Neural cell (in vitro differentiated cells): Measurements from ENCODE around the gene SLC6A2. TPM values are rescaled to one million over a fixed set of nuclear protein-coding genes. Genes with fewer than 3 reads are reported as not detected.

Experiments
- H2AFZ ChIP-seq: fragments of 200-600, 300-800 bp; sonication (generic), shearing (Covaris generic); 2 replicates; pipeline ENCODE4 v1.6.0; 2014; ENCODE audit warnings: low read depth, mild to moderate bottlenecking, antibody characterized with exemption, low read length, moderate library complexity
- H3F3A ChIP-seq: fragments of 200-600 bp; shearing (Covaris generic); 2 replicates; pipeline ENCODE4 v1.6.1; 2016; ENCODE audit warnings: mild to moderate bottlenecking, moderate library complexity, mixed read lengths, antibody characterized with exemption, low read length; ENCODE audit not compliant: insufficient read depth, poor library complexity, severe bottlenecking
- H3K27ac ChIP-seq: fragments of 200-600, 300-800 bp; sonication (generic), shearing (Covaris generic); 2 replicates; pipeline ENCODE4 v1.5.1; 2014; ENCODE audit warnings: mild to moderate bottlenecking, low read length, moderate library complexity
- H3K27me3 ChIP-seq: fragments of 300-800, 200-600 bp; sonication (generic), shearing (Covaris generic); 2 replicates; pipeline ENCODE4 v1.6.0; 2014; ENCODE audit warnings: mild to moderate bottlenecking, low read depth, low read length, moderate library complexity; ENCODE audit not compliant: insufficient read depth
- H3K36me3 ChIP-seq: fragments of 300-800, 200-600 bp; sonication (generic), shearing (Covaris generic); 2 replicates; pipeline ENCODE4 v1.5.1; 2014; ENCODE audit warnings: mild to moderate bottlenecking, antibody characterized with exemption, low read length, moderate library complexity; ENCODE audit not compliant: insufficient read depth
- H3K4me2 ChIP-seq: fragments of 300-800, 200-600 bp; sonication (generic), shearing (Covaris generic); 2 replicates; pipeline ENCODE4 v1.6.0; 2014; ENCODE audit warnings: mild to moderate bottlenecking, low read length
- H3K4me3 ChIP-seq: fragments of 300-800, 200-600 bp; sonication (generic), shearing (Covaris generic); 2 replicates; pipeline ENCODE4 v1.5.1; 2014; ENCODE audit warnings: mild to moderate bottlenecking, low read length, moderate library complexity
- H3K79me2 ChIP-seq: fragments of 200-600 bp; shearing (Covaris generic); replicated peaks from 2 replicates; pipeline ENCODE4 v1.6.0; 2014; ENCODE audit warnings: mild to moderate bottlenecking, low read length, moderate library complexity; ENCODE audit not compliant: insufficient read depth
- H3K9ac ChIP-seq: fragments of 300-800, 200-600 bp; sonication (generic), shearing (Covaris generic); 2 replicates; pipeline ENCODE4 v1.6.1; 2016; ENCODE audit warnings: mild to moderate bottlenecking, low read length, mixed read lengths
- H3K9me2 ChIP-seq: fragments of 200-600 bp; shearing (Covaris generic); 2 replicates; pipeline ENCODE4 v1.6.1; 2016; ENCODE audit warnings: mild to moderate bottlenecking, low read length, mixed read lengths; ENCODE audit not compliant: insufficient read depth
- H3K9me3 ChIP-seq: fragments of 200-600, 300-800 bp; sonication (generic), shearing (Covaris generic); 2 replicates; pipeline ENCODE4 v1.6.1; 2016; ENCODE audit warnings: mild to moderate bottlenecking, mixed run types, low read length, moderate library complexity, mixed read lengths
- H4K20me1 ChIP-seq: fragments of 200-600 bp; shearing (Covaris generic); 2 replicates; pipeline ENCODE4 v1.6.1; 2016; ENCODE audit warnings: mild to moderate bottlenecking, mixed run types; ENCODE audit not compliant: insufficient read depth
- CTCF ChIP-seq: fragments of 450-650 bp; IDR thresholded peaks from 2 replicates; pipeline ENCODE4 v1.5.1; 2014; ENCODE audit warnings: antibody characterized with exemption, mild to moderate bottlenecking, moderate library complexity; ENCODE audit not compliant: poor library complexity, severe bottlenecking
- EP300 ChIP-seq: fragments of 450-650 bp; conservative IDR thresholded peaks from 2 replicates; pipeline ENCODE4 v1.6.1; 2014; ENCODE audit warnings: antibody characterized with exemption, mild to moderate bottlenecking, moderate library complexity; ENCODE audit not compliant: poor library complexity, severe bottlenecking
- EZH2 ChIP-seq: fragments of 200-600, 300-800 bp; shearing (Covaris generic), sonication (generic); IDR thresholded peaks from 2 replicates; pipeline ENCODE4 v1.6.1; 2014; ENCODE audit warnings: antibody characterized with exemption, low read length, borderline replicate concordance, mild to moderate bottlenecking; ENCODE audit not compliant: insufficient read depth, poor library complexity, severe bottlenecking
- MXI1 ChIP-seq: fragments of 450-650 bp; conservative IDR thresholded peaks from 2 replicates; pipeline ENCODE4 v1.6.1; 2014; ENCODE audit warnings: antibody characterized with exemption, mild to moderate bottlenecking; ENCODE audit not compliant: poor library complexity, severe bottlenecking
- POLR2AphosphoS5 ChIP-seq: IDR thresholded peaks from 2 replicates; pipeline ENCODE4 v1.6.1; 2012
- RAD21 ChIP-seq: fragments of 450-650 bp; conservative IDR thresholded peaks from 2 replicates; pipeline ENCODE4 v1.6.1; 2014; ENCODE audit warnings: antibody characterized with exemption, mild to moderate bottlenecking, moderate library complexity
- REST ChIP-seq: IDR thresholded peaks from 2 replicates; pipeline ENCODE4 v1.6.1; 2012; ENCODE audit warnings: borderline replicate concordance
- SMC3 ChIP-seq: fragments of 450-650 bp; conservative IDR thresholded peaks from 2 replicates; pipeline ENCODE4 v1.6.1; 2014; ENCODE audit warnings: antibody characterized with exemption, mild to moderate bottlenecking, moderate library complexity; ENCODE audit not compliant: poor library complexity
- TAF1 ChIP-seq: IDR thresholded peaks from 2 replicates; pipeline ENCODE4 v1.6.1; 2012; ENCODE audit warnings: low read depth
- polyA plus RNA-seq: library from polyadenylated mRNA; depleted of rRNA; stranded (reverse); fragments of >200 nt; gene quantifications from 2 replicates; pipeline ENCODE4 v1.2.3, GENCODE V29; 2014

SLC6A2 gene
- polyA plus RNA-seq, 1 donor from 2014 or later: not detected

GRCh38 chr16:55686671-55687070 lies 30.9 kb downstream of the SLC6A2 start:
- Histone ChIP-seq H3F3A (no peaks in the 10 kb centered on the region), H3K9me2 (no peaks in the 10 kb centered on the region), H3K9ac (no peak overlapping the region), H4K20me1 (no peaks in the 10 kb centered on the region), H3K4me3 (no peak overlapping the region), H3K27ac (no peak overlapping the region), H3K9me3 (no peaks in the 10 kb centered on the region), H3K79me2 (no peaks in the 10 kb centered on the region), H3K36me3 (no peaks in the 10 kb centered on the region), H2AFZ (no peak overlapping the region), H3K4me2 (no peak overlapping the region), H3K27me3 (no peaks in the 10 kb centered on the region)
- TF ChIP-seq TAF1 (no peak), CTCF (no peak), POLR2AphosphoS5 (no peak), REST (no peak), MXI1 (no peak), RAD21 (no peak), EP300 (no peak), EZH2 (no peak), SMC3 (no peak)

- Histone ChIP-seq H3K9ac (no peak overlapping the region), H3K4me3 (no peak overlapping the region), H3K27ac (no peak overlapping the region), H3K36me3 (no peaks in the 10 kb centered on the region), H2AFZ (no peak overlapping the region), H3K4me2 (no peak overlapping the region), H4K20me1 (no peaks in the 10 kb centered on the region), H3F3A (no peaks in the 10 kb centered on the region), H3K9me3 (no peaks in the 10 kb centered on the region), H3K9me2 (no peaks in the 10 kb centered on the region), H3K79me2 (no peaks in the 10 kb centered on the region), H3K27me3 (no peaks in the 10 kb centered on the region)
- TF ChIP-seq EP300 (no peak), RAD21 (no peak), SMC3 (no peak), REST (no peak), POLR2AphosphoS5 (no peak), CTCF (no peak), EZH2 (no peak), MXI1 (no peak), TAF1 (no peak)
Measured at GRCh38 chr16:55687802-55688201, 32.0 kb downstream of the SLC6A2 start.
